OCI-LY7 (cell line): ENCODE results near the gene CDON.
"Not testable (repeated sequence)": the region's sequence is repeated elsewhere in the genome, so short reads cannot be mapped to it uniquely, and the experiment has no call there.

ENCODE experiments used
- CTCF ChIP-seq: fragments of 200-600 bp; sonication (generic); conservative IDR thresholded peaks from 2 replicates; pipeline ENCODE4 v1.5.1; 2014; ENCODE audit warnings: mild to moderate bottlenecking, antibody characterized with exemption, low read length, moderate library complexity, mixed read lengths
- EZH2phosphoT487 ChIP-seq: fragments of 200-600 bp; sonication (generic); IDR thresholded peaks from 2 replicates; pipeline ENCODE4 v1.6.1; 2018; ENCODE audit warnings: low read depth, borderline replicate concordance, mild to moderate bottlenecking, mixed run types, antibody characterized with exemption, low read length, moderate library complexity, mixed read lengths

DNA sequence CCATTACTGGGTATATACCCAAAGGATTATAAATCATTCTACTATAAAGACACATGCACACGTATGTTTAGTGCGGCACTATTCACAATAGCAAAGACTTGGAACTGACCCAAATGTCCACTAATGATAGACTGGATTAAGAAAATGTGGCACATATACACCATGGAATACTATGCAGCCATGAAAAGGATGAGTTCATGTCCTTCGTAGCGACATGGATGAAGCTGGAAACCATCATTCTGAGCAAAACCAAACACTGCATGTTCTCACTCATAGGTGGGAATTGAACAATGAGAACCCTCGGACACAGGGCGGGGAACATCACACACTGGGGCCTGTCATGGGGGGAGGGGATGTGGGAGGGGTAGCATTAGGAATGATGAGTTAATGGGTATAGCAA, 76.7 kb downstream of the CDON start:
- TF ChIP-seq CTCF, EZH2phosphoT487: not testable (repeated sequence)
